Endothelial cell of umbilical vein (primary cell): ENCODE data around the gene SLC23A3. TPM values are rescaled to one million over a fixed set of nuclear protein-coding genes. Genes with fewer than 3 reads are reported as not detected.
A peak's percentile ranks its signal among the peaks of the same experiment; 100 is the strongest.

Source experiments
- Bru-seq: library from RNA; stranded (reverse); fragments of 400-500 nt; gene quantifications from one replicate; lab custom pipeline; 2021; lab: Mats Ljungman, UMichigan
- BruChase-seq, 2 experiments: library from RNA; stranded (reverse); fragments of 400-500 nt; gene quantifications; one replicate each; lab custom pipeline; 2021; lab: Mats Ljungman, UMichigan
- BruUV-seq: library from RNA; stranded (reverse); fragments of 400-500 nt; replicated peaks from 2 replicates; lab custom pipeline; 2021; lab: Mats Ljungman, UMichigan
- CTCF ChIA-PET: fragments of 300-600, 350-600 bp; sonication (Branson Sonifier 250); formaldehyde crosslinking; loops from one replicate; lab custom pipeline; 2021; ENCODE audit warnings: antibody characterized with exemption, inconsistent platforms; lab: Charles Lee
- POLR2A ChIA-PET: fragments of 300-600, 350-600 bp; sonication (Branson Sonifier 250); formaldehyde crosslinking; loops from one replicate; lab custom pipeline; 2021; ENCODE audit warnings: antibody characterized with exemption, inconsistent platforms; lab: Charles Lee
- DNase-seq: peaks from one replicate; pipeline ENCODE4 v3.0.0-alpha.2; 2011; ENCODE audit warnings: low read depth, low spot score
- FAIRE-seq: peaks from 2 replicates; lab custom pipeline; 2011; peaks lifted over from hg19 to GRCh38; lab: Jason Lieb, UNC
- H2AFZ ChIP-seq: 2 replicates; pipeline ENCODE4 v1.6.0; 2012; ENCODE audit warnings: low read depth, low read length, control low read depth, inconsistent platforms
- H3K27ac ChIP-seq: 2 replicates; pipeline ENCODE4 v1.5.1; 2011; ENCODE audit warnings: low read depth, mild to moderate bottlenecking, control low read depth, low read length, moderate library complexity; ENCODE audit not compliant: insufficient read depth
- H3K27me3 ChIP-seq, 2 experiments: 2 replicates each; pipeline versions ENCODE4 v1.6.0 to v1.6.1; 2011; ENCODE audit warnings: low read length in 2 of 2, mixed read lengths in 1 of 2; ENCODE audit not compliant: control insufficient read depth in 2 of 2, insufficient read depth in 2 of 2
- H3K36me3 ChIP-seq, 2 experiments: 2 replicates in 1 of 2; 3 replicates in 1 of 2; pipeline ENCODE4 v1.5.1; 2011; ENCODE audit warnings: low read length in 2 of 2, mild to moderate bottlenecking in 1 of 2, moderate library complexity in 1 of 2; ENCODE audit not compliant: control insufficient read depth in 2 of 2, insufficient read depth in 2 of 2; ENCODE audit errors: extremely low read depth in 1 of 2
- H3K4me1 ChIP-seq: 3 replicates; pipeline ENCODE4 v1.5.1; 2011; ENCODE audit warnings: mild to moderate bottlenecking, low read length; ENCODE audit not compliant: control insufficient read depth, insufficient read depth; ENCODE audit errors: extremely low read depth
- H3K4me2 ChIP-seq: 2 replicates; pipeline ENCODE4 v1.6.1; 2011; ENCODE audit warnings: low read length, control low read depth, mixed read lengths; ENCODE audit not compliant: insufficient read depth
- H3K4me3 ChIP-seq, 3 experiments: fragments of 200-600 bp in 1 of 3; sonication (generic), shearing (Covaris generic) in 1 of 3; replicated peaks in 1 of 3; 2 replicates each; pipeline ENCODE4 v1.5.1; 2011 to 2016; ENCODE audit warnings: control low read depth in 3 of 3, low read length in 3 of 3, mild to moderate bottlenecking in 2 of 3, inconsistent platforms in 1 of 3, low read depth in 1 of 3, moderate library complexity in 1 of 3; ENCODE audit not compliant: insufficient read depth in 1 of 3
- H3K79me2 ChIP-seq: 2 replicates; pipeline ENCODE4 v1.6.0; 2012; ENCODE audit warnings: low read length, inconsistent platforms; ENCODE audit not compliant: control insufficient read depth, insufficient read depth
- H3K9ac ChIP-seq: replicated peaks from 2 replicates; pipeline ENCODE3; 2011; ENCODE audit warnings: low read length, control low read depth; ENCODE audit not compliant: insufficient read depth; ENCODE audit errors: extremely low read depth
- H3K9me1 ChIP-seq: replicated peaks from 3 replicates; pipeline ENCODE4 v1.6.0; 2011; ENCODE audit warnings: mild to moderate bottlenecking, low read length; ENCODE audit not compliant: control insufficient read depth, insufficient read depth; ENCODE audit errors: extremely low read depth
- H3K9me3 ChIP-seq: replicated peaks from 2 replicates; pipeline ENCODE4 v1.5.1; 2012; ENCODE audit warnings: low read length, inconsistent platforms; ENCODE audit not compliant: control insufficient read depth, insufficient read depth
- H4K20me1 ChIP-seq: replicated peaks from 2 replicates; pipeline ENCODE3; 2011; ENCODE audit warnings: mild to moderate bottlenecking, low read length; ENCODE audit not compliant: control insufficient read depth, insufficient read depth; ENCODE audit errors: extremely low read depth
- CTCF ChIP-seq, 2 donors: IDR thresholded peaks; 1 replicate in 1 of 2; 2 replicates in 1 of 2; pipeline ENCODE4 v1.5.1; 2011; ENCODE audit warnings: low read length in 2 of 2, mild to moderate bottlenecking in 2 of 2, moderate library complexity in 2 of 2, control low read depth in 1 of 2, inconsistent platforms in 1 of 2, low read depth in 1 of 2; ENCODE audit not compliant: insufficient read depth in 1 of 2; ENCODE audit errors: extremely low read depth in 1 of 2
- EZH2 ChIP-seq: IDR thresholded peaks from 2 replicates; pipeline ENCODE4 v1.6.1; 2012; ENCODE audit warnings: borderline replicate concordance, low read depth, mild to moderate bottlenecking, moderate library complexity, low read length, inconsistent platforms; ENCODE audit not compliant: severe bottlenecking
- FOS ChIP-seq: IDR thresholded peaks from 2 replicates; pipeline ENCODE4 v1.6.1; 2011; ENCODE audit warnings: mild to moderate bottlenecking, low read length, moderate library complexity, borderline replicate concordance; ENCODE audit not compliant: insufficient read depth
- GATA2 ChIP-seq: IDR thresholded peaks from 2 replicates; pipeline ENCODE4 v1.7.0; 2011; ENCODE audit warnings: low read depth, mild to moderate bottlenecking, moderate library complexity, mixed read lengths, low read length; ENCODE audit not compliant: insufficient read length, insufficient read depth
- JUN ChIP-seq: IDR thresholded peaks from 2 replicates; pipeline ENCODE4 v1.6.1; 2011; ENCODE audit warnings: borderline replicate concordance, low read depth; ENCODE audit not compliant: insufficient read length, insufficient read depth
- MAX ChIP-seq: IDR thresholded peaks from 2 replicates; pipeline ENCODE4 v1.6.1; 2011; ENCODE audit not compliant: insufficient read depth, insufficient read length
- MYC ChIP-seq: IDR thresholded peaks from one replicate; pipeline ENCODE4 v1.6.1; 2011; ENCODE audit warnings: mild to moderate bottlenecking, low read depth, low read length
- POLR2A ChIP-seq: IDR thresholded peaks from 2 replicates; pipeline ENCODE4 v1.6.1; 2012; ENCODE audit warnings: low read depth, mild to moderate bottlenecking, control low read depth, low read length
- POLR2AphosphoS5 ChIP-seq: IDR thresholded peaks from 2 replicates; pipeline ENCODE4 v1.6.1; 2012; ENCODE audit warnings: low read depth, mild to moderate bottlenecking, control low read depth, low read length, moderate library complexity; ENCODE audit not compliant: insufficient read depth
- dilution Hi-C: fragments of 300-500 bp; cut with MboI; formaldehyde crosslinking; loops from one replicate; pipeline ENCODE4 v1.15.0; 2019; ENCODE audit warnings: low sequenced_read_pairs; ENCODE audit not compliant: extremely low pct_ligation_motif_present
- intact Hi-C: fragments of 100-400 bp; cut with micrococcal nuclease; formaldehyde crosslinking; loops from one replicate; pipeline ENCODE4 v1.10.0; 2022
- long read RNA-seq: library from polyadenylated mRNA; stranded (forward); transcript quantifications from one replicate; pipeline ENCODE4 v2.0.0, GENCODE V29; 2021
- polyA minus RNA-seq, 3 experiments: library from RNA; depleted of rRNA, polyadenylated mRNA; stranded (reverse); fragments of >200 nt; gene quantifications; 1 replicate in 1 of 3; 2 replicates in 2 of 3; pipeline ENCODE4 v1.2.3, GENCODE V29; 2011
- polyA plus RNA-seq, 4 experiments: library from polyadenylated mRNA; depleted of rRNA in 3 of 4; stranded (reverse) in 3 of 4; unstranded in 1 of 4; fragments of >200 nt; gene quantifications; 2 replicates each; pipeline versions ENCODE4 v1.2.1 to v1.2.3, GENCODE V29; 2011 to 2012; ENCODE audit warnings: missing spikeins in 1 of 4
- total RNA-seq: library from RNA; stranded (reverse); gene quantifications from 2 replicates; pipeline ENCODE4 v1.2.3, GENCODE V29; 2021

The SLC23A3 gene
- total RNA-seq (5.2 and 7.1 TPM in 2 replicates), polyA plus RNA-seq (2.7 and 3.2 TPM in 2 replicates), polyA minus RNA-seq (4.2 and 6.0 TPM in 2 replicates), Bru-seq, nascent RNA (percentile 50 among the genes with signal in this experiment), BruChase-seq, experiment 1, labeled RNA remaining after a 6-hour chase (percentile 87 among the genes with signal in this experiment), BruChase-seq, experiment 2, labeled RNA remaining after a 2-hour chase (percentile 60 among the genes with signal in this experiment)
- polyA plus RNA-seq (2011; cell fraction: cytosol; rRNA removed), result 0.32 and 0.44 TPM in 2 replicates
- 17.4 and 20.5 TPM in 2 replicates for polyA plus RNA-seq (2011; cell fraction: nucleus; rRNA removed)
- 2.1 and 2.5 TPM in 2 replicates for polyA plus RNA-seq (2012)
- polyA minus RNA-seq (2011; cell fraction: cytosol; rRNA and poly(A)+ RNA removed), result not detected
- polyA minus RNA-seq (2011; cell fraction: nucleus; rRNA and poly(A)+ RNA removed), result 6.4 and 6.8 TPM in 2 replicates
- long read RNA-seq, partial matches to known transcripts, result 3 of 3 reads
- long read RNA-seq, other reads (novel, unspliced or antisense), result 0 of 3 reads

GRCh38 chr2:219169930-219170654, at the start of gene SLC23A3:
Gene SLC23A3, minus strand, starts transcription at chr2:219170029. Its CDS starts 45 bp downstream, at chr2:219169984.
- dilution Hi-C loops, result no loop called here
- no peaks in the 10 kb centered on the region for H3K79me2 ChIP-seq
- POLR2A ChIA-PET, result no interaction called here
- no peak for TF ChIP-seq GATA2
- TF ChIP-seq EZH2, result no peak
- no peak for TF ChIP-seq FOS
- no peak for TF ChIP-seq JUN
- TF ChIP-seq MAX, result no peak
- no peak for TF ChIP-seq MYC
- no peak for TF ChIP-seq POLR2AphosphoS5
- no peak for TF ChIP-seq CTCF (IDR thresholded peaks at IDR 0.05; ENCODE audit: extremely low read depth in 1 of 2, insufficient read depth in 1 of 2, low read depth in 1 of 2, low read length in 2 of 2)
- TF ChIP-seq POLR2A, result no peak
- H4K20me1 ChIP-seq, result peaks cover 3% of the 10 kb centered on the region
- peaks cover 0 to 19% of the 10 kb centered on the region in 2 experiments for H3K36me3 ChIP-seq
- H3K4me3 ChIP-seq, result no peak within 1 kb of the TSS
- no peaks in the 10 kb centered on the region for H3K27me3 ChIP-seq
- no peak within 1 kb of the TSS for H3K9ac ChIP-seq
- no peak for FAIRE-seq
- DNase-seq, result no peak
- CTCF ChIA-PET, result interaction anchor here (0.8 to 5.2 kb wide), 11 partner anchors 11 to 183 kb away, joined by 3 to 32 read pairs (median 8); partner anchors contain the start of genes ANKZF1, ATG9A and ZFAND2B
- H3K4me2 ChIP-seq, result no peak within 1 kb of the TSS
- no peaks in the 10 kb centered on the region for H3K9me1 ChIP-seq
- H3K4me1 ChIP-seq, result no peaks in the 10 kb centered on the region
- no peaks in the 10 kb centered on the region for H3K9me3 ChIP-seq
- no peak within 1 kb of the TSS for H3K27ac ChIP-seq
- BruUV-seq, result no TSS peak
- H2AFZ ChIP-seq, result no peak within 1 kb of the TSS
- intact Hi-C loops, result no loop called here
